GM12874 (cell line): ENCODE results near the gene FMC1.

Source experiments
- CTCF ChIP-seq: IDR thresholded peaks from 2 replicates; pipeline ENCODE4 v1.5.1; 2011; ENCODE audit warnings: low read depth, mild to moderate bottlenecking, control low read depth, low read length, moderate library complexity; ENCODE audit not compliant: insufficient read depth

The FMC1 gene

GRCh38 chr7:139332697-139333359, 8.3 kb upstream of the FMC1 start:
- no peak for TF ChIP-seq CTCF

DNA sequence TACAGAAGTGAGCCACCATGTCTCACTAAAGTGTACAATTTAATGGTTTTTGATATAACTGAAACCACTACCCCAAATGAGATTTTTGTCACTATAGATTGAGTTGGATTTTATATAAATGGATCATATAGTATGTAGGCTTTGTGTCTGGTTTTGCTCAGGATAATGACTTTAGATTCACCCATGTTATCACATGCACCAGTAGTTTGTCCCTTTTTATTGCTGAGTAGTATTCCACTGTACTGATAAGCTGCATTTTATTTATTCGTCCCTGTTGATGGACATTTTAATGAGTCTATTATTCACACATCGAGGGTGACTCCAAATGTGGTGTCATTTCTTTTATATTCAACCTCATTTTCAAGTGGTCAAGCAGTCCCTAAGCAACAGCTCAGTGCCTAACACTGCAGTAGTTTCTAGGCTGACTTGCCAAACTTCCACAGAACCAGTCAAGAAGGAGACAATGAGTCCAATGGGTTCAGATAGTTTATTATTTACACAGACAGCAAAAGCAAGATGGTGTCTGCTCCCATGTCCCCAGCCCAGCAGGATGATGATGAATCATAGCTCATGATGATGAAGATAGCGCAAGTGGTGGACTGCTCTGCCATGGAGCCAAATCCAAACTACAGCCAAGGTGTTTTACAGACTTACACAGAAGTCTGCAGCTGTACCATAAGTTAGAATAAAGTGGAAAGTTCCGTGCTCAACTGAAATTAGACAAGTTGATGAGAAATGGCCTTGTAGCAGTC, 6.6 kb upstream of the FMC1 start:
- no peak for TF ChIP-seq CTCF

GRCh38 chr7:139339025-139339424, 2.1 kb upstream of the FMC1 start:
- TF ChIP-seq CTCF: no peak

- TF ChIP-seq CTCF: no peak
Measured at GRCh38 chr7:139339698-139340036, 1.5 kb upstream of the FMC1 start.

DNA sequence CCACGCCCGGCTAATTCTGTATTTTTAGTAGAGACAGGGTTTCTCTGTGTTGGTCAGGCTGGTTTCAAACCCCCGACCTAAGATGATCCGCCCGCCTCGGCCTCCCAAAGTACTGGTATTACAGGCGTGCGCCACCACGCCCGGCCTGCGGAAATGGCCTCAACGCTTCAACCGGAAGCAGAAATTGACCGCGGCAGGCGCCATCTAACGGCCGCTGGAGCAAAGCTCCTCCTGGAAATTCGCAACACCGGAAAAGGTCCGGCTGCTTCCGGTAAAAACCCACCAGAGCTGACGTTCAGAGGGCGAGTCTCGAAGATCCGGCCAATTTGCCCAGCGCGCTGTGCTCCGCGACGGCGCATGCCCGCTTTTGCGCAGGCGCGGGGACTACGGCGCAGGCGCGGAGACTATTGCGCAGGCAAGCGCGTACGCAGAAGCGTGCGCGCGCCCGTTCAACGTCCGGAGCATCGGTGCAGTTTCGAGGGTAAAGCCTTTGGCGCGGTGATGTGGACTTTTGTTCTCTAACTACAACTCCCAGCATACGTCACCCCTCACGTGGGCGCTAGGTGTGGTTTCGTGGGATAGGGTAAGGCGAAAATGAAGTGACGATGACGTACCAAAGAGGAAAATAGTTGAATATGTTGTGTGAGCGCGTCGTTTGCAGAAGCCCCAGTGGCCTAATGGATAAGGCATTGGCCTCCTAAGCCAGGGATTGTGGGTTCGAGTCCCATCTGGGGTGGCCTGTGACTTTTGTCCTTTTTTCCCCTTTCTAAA, 915 bp upstream of the FMC1 start:
- TF ChIP-seq CTCF: peak; percentile 77

DNA sequence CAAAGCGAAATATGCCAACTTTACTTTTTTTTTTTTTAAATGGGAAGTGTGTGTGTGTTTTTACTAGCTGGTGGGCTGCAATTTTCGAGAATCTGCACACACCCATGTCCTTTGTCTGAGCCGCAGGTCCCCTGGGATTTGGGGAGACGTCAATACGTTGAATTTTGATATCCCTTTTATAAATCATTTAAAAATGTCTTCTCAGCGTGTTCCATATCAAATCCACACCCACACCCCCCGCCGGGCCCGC, 404 bp upstream of the FMC1 start:
- TF ChIP-seq CTCF: no peak

GRCh38 chr7:139341776-139342226, 664 bp downstream of the FMC1 start:
- no peak for TF ChIP-seq CTCF
